Mucosa of descending colon (tissue), 3 donors: ENCODE results near the gene FAM24A. TPM values are rescaled to one million over a fixed set of nuclear protein-coding genes. Genes with fewer than 3 reads are reported as not detected.
"Not testable (repeated sequence)": the region's sequence is repeated elsewhere in the genome, so short reads cannot be mapped to it uniquely, and the experiment has no call there.

ENCODE experiments used
- ATAC-seq: fragments of 200-7000 bp; cut with Tn5 transposase; one replicate; pipeline ENCODE4 v1.9.1; 2020; ENCODE audit warnings: mild to moderate bottlenecking, moderate library complexity
- DNase-seq, 3 donors: peaks; one replicate each; pipeline ENCODE4 v3.0.0-alpha.2; 2020
- H3K36me3 ChIP-seq: fragments of 200-600 bp; one replicate; pipeline ENCODE4 v1.8.0; 2021; ENCODE audit warnings: low read depth, mild to moderate bottlenecking
- H3K4me1 ChIP-seq: fragments of 200-600 bp; one replicate; pipeline ENCODE4 v1.8.0; 2021; ENCODE audit warnings: low read depth, mild to moderate bottlenecking
- H3K4me3 ChIP-seq: fragments of 200-600 bp; one replicate; pipeline ENCODE4 v1.8.0; 2021; ENCODE audit warnings: mild to moderate bottlenecking
- H3K9me3 ChIP-seq: fragments of 200-600 bp; one replicate; pipeline ENCODE4 v1.8.0; 2021; ENCODE audit warnings: mild to moderate bottlenecking
- CTCF ChIP-seq: fragments of 200-600 bp; IDR thresholded peaks from one replicate; pipeline ENCODE4 v1.8.0; 2022; ENCODE audit warnings: antibody characterized with exemption, mild to moderate bottlenecking
- intact Hi-C, 2 donors: fragments of 100-400 bp; cut with DNase I in 1 of 2; cut with micrococcal nuclease in 1 of 2; formaldehyde crosslinking; loops; one replicate each; pipeline versions ENCODE4 v1.11.0 to v1.11.1; 2022; cut with DNase I, micrococcal nuclease
- long read RNA-seq, 2 donors: library from polyadenylated mRNA; unstranded; transcript quantifications; one replicate each; pipeline ENCODE4 v2.0.0, GENCODE V29; 2019 to 2021
- total RNA-seq, 3 donors: library from RNA; stranded (reverse); fragmentation: NEBNext Ultra II Directional in 2 of 3; extraction: Animal tissue kit (Norgen Biotek cat#: 25700) in 2 of 3; gene quantifications; one replicate each; pipeline versions ENCODE4 v1.2.1 to v1.2.4, GENCODE V29; 2021 to 2023
- donor health status: DM: no; HTN: no; CAD: no; lungs with moderate emphysema.
- donor health status: DM: no; HTN: no; CAD: no.
- donor health status: DM: no; HTN: yes; CAD: no.

Gene FAM24A, protein sequence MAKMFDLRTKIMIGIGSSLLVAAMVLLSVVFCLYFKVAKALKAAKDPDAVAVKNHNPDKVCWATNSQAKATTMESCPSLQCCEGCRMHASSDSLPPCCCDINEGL
- not detected for total RNA-seq
- long read RNA-seq, donor 1, result 0 reads
- long read RNA-seq, donor 2, result 0 reads

DNA sequence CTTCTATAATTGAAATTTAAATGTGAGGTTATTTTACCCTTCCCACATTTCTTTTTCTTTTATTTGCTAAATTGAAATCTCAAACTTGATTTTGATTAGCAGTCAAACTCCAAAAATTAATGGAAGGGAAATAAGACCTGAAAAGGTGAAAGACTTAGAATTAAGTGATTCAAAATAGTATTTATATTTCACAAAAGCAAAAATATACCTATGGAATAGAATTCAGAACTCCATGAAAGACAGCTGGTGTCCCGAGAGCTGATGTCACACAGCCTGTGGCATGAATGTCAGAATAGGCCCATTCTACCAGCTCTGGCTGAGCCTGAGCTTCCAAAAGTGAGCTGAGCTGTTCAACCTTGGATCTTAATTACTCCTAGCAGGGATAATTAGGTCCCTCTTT lies at the start of gene FAM24A:
FAM24A (plus strand) TSS at position 301 of the 400 bp plus-strand sequence. CDS start 1,025 bp downstream, outside the sequence.
- no peak for ATAC-seq
- Histone ChIP-seq H3K4me3 (no peak within 1 kb of the TSS), H3K36me3 (no peaks in the 10 kb centered on the region), H3K9me3 (no peaks in the 10 kb centered on the region), H3K4me1 (no peaks in the 10 kb centered on the region)
- no peak for DNase-seq
- intact Hi-C loops, result no loop called here
- no peak for TF ChIP-seq CTCF

DNA sequence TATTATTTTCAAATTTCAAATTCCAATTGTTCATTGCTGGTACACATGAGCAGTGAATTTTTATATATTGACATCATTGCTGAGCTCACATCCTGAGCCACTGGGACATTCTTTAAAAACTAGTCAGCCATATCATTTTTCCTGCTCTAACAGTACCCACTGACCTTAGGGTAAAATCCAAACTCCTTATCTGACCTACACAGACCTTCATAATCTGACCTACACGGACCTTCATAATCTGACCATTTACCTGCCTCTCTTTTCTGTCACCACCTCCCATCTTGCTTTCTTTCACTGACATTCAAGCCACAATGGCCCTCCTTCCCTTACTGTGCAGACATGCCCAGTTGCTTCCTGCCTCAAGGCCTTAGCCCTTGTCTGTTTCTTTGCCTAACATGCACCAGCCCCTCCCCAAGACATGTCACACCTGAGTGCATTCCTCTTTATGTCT lies 48.7 kb upstream of the FAM24A start:
- H3K9me3 ChIP-seq, result no peaks in the 10 kb centered on the region
- no peaks in the 10 kb centered on the region for H3K4me1 ChIP-seq
- no peaks in the 10 kb centered on the region for H3K36me3 ChIP-seq
- DNase-seq (no peak), ATAC-seq (no peak)
- intact Hi-C loops, result no loop called here
- TF ChIP-seq CTCF, result no peak
- no peak overlapping the region for H3K4me3 ChIP-seq

GRCh38 chr10:122863216-122864193 lies 46.9 kb upstream of the FAM24A start:
- ATAC-seq, result no peak
- no peaks in the 10 kb centered on the region for H3K36me3 ChIP-seq
- no peak overlapping the region for H3K4me3 ChIP-seq
- no peak for DNase-seq
- no peak for TF ChIP-seq CTCF
- intact Hi-C loops, result no loop called here
- H3K4me1 ChIP-seq, result no peaks in the 10 kb centered on the region
- H3K9me3 ChIP-seq, result no peaks in the 10 kb centered on the region

- Histone ChIP-seq H3K36me3 (no peaks in the 10 kb centered on the region), H3K4me1 (no peaks in the 10 kb centered on the region), H3K4me3 (no peak overlapping the region), H3K9me3 (no peaks in the 10 kb centered on the region)
- no peak for TF ChIP-seq CTCF
- DNase-seq (no peak), ATAC-seq (no peak)
- intact Hi-C loops, result no loop called here
Measured at GRCh38 chr10:122864194-122864592, 46.2 kb upstream of the FAM24A start.

DNA sequence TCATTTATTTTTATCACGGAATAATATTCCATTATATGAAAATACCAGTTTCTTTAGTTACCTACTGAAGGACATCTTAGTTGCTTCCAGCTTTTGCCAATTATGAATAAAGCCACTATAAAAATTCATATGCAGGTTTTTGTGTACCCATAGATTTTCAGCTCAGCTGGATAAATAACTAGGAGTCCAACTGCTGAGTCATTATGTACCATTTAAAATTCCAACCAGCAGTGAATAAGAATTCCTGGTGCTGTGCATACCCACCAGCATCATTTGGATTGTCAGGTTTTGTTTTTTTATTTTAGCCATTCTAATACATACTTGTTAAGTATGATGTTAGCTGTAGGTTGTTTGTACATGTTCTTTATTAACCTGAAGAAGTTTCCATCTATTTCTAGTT lies 45.5 kb upstream of the FAM24A start:
- DNase-seq, result no peak
- no peaks in the 10 kb centered on the region for H3K4me1 ChIP-seq
- H3K36me3 ChIP-seq, result no peaks in the 10 kb centered on the region
- intact Hi-C loops, result no loop called here
- no peak for ATAC-seq
- no peaks in the 10 kb centered on the region for H3K9me3 ChIP-seq
- no peak overlapping the region for H3K4me3 ChIP-seq
- TF ChIP-seq CTCF, result no peak

DNA sequence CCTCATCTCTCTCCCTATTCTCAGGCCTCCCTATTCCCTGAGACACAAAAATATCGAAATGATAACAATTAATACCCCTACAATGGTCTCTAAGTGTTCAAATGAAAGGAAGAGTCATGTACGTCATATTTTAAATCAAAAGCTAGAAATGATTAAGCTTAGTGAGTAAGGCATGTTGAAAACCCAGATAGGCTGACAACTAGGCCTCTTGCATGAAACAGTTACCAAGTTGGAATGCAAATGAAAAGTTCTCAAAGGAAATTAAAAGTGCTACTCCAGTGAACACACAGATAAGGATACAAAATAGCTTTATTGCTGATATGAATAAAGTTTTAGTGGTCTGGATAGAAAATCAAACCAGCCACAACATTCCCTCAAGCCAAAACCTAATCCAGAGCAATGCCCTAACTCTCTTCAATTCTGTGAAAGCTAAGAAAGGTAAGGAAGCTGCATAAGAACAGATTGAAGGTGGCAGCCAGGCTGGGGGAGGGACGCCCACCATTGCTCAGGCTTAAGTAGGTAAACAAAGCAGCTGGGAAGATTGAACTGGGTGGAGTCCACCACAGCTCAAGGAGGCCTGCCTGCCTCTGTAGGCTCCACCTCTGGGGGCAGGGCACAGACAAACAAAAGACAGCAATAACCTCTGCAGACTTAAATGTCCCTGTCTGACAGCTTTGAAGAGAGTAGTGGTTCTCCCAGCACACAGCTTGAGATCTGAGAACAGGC lies 43.5 kb upstream of the FAM24A start:
- H3K4me3 ChIP-seq, intact Hi-C loops, ATAC-seq, H3K36me3 ChIP-seq, H3K4me1 ChIP-seq, H3K9me3 ChIP-seq: not testable (repeated sequence)
- DNase-seq, result peak in 2 of 3 donors; percentile 12 to 27

- DNase-seq, intact Hi-C loops, H3K4me1 ChIP-seq, ATAC-seq, H3K9me3 ChIP-seq, H3K36me3 ChIP-seq, H3K4me3 ChIP-seq: not testable (repeated sequence)
Measured at GRCh38 chr10:122868768-122869167, 41.6 kb upstream of the FAM24A start.

- H3K36me3 ChIP-seq, DNase-seq, H3K9me3 ChIP-seq, H3K4me1 ChIP-seq, ATAC-seq, H3K4me3 ChIP-seq, intact Hi-C loops: not testable (repeated sequence)
Measured at GRCh38 chr10:122871947-122872346, 38.5 kb upstream of the FAM24A start.
